Activated T-cell treated with anti-CD3 and anti-CD28 coated beads for 4 hours (primary cell): Measurements from ENCODE around the gene PPP4R4.
A peak's percentile ranks its signal among the peaks of the same experiment; 100 is the strongest.

Source experiments
- DNase-seq: peaks from one replicate; pipeline ENCODE4 v3.0.0-alpha.2; 2020

PPP4R4 gene

GRCh38 chr14:94173885-94174603, at the start of gene PPP4R4:
TSS of gene PPP4R4 (plus strand) at chr14:94174322. CDS start at chr14:94174466, 144 bp downstream.
- peak; percentile 75 for DNase-seq

GRCh38 chr14:94124582-94125377, 49.3 kb upstream of the PPP4R4 start:
- no peak for DNase-seq

GRCh38 chr14:94125659-94126418, 48.3 kb upstream of the PPP4R4 start:
- DNase-seq = no peak

GRCh38 chr14:94126419-94126677, 47.8 kb upstream of the PPP4R4 start:
- no peak for DNase-seq

GRCh38 chr14:94126800-94127199, 47.3 kb upstream of the PPP4R4 start:
- DNase-seq = no peak

DNA sequence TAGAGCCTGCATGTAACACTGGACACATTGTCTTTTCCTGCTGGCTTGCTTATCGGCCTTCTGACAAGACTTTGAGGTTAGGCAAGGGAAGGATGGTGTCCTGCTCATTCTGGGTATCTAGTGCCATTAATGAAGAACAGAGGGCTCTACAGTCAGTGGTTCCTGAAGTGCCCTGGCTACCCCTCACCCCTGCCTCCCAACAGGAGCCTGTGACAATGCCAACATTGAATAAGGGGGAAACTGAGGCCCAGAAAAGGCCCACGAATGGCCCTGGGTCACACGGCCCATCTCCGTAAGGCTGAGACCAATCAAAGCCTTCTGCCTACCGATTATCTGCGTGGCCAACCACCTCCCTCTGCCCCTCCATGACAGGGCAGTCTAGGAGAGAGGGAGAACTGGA, 46.8 kb upstream of the PPP4R4 start:
- no peak for DNase-seq

- DNase-seq = no peak
These were observed 45.8 kb upstream of the PPP4R4 start for GRCh38 chr14:94128216-94128839.

DNA sequence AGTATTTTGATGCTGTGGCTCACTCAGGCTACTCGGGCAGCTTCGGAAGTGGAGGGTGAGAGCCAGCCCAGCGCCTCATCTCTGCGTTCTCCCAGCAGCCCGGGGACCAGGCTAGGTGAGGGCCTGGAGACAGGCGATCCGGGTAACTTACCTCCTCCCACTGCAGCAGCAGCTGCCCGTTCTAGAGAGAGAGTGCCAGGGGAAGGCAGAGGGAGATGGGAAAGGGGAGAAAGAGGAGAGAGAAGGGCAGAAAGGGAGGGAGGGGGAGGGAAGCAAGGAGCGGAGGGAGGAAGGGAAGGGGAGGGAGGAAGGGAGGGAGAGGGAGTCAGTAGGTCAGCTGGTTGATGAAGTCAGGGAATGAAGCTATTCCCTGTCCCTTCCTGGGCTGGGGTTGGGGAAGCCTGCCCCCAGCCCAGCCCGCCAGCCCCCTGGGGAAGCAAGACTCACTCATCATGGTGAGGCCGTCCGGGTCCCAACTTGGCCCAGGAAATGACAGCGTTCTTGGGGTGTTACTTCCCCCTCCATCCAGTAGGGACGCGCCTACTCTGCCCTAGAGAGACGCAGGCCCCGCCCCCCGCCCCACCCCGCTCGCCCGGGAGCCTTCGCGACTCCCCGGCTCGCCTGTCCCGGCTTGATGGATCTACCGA, 44.9 kb upstream of the PPP4R4 start, which contains the start of gene IFI27L2:
IFI27L2 (minus strand) TSS at position 494 of the 647 bp plus-strand sequence; CDS start at position 454, 40 bp downstream.
- DNase-seq = peak; percentile 37

DNA sequence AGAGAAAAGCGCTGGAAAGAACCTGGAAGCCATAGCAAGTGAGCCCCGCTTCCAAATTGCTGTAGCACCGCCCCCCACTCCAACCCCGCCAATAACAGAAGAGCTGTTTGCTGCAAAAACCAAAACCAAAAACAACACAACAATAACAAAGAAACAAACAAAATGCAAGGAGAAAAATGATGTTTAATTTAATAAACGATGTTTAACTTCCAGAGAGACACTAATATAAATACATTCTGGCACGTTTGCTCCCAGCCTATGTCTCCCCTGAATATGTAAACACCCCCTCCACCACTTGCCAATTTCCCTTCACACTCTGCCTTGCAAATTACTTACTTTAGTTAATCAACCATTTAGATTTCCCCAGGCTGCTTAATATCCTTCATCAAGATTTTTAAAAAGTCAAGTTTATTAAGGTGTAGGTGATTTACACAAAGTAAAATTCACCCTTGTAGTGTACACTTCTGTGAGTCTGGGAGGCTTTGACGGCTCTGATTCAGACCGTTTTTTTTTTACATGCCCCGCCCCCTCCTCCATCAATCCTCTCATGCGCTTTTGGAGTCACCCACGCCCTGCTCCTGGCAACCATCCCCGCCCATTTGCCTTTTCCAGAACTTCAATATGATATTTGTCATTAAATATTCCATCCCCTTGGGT, 44.2 kb upstream of the PPP4R4 start:
- peak; percentile 6 for DNase-seq

GRCh38 chr14:94132285-94132887, 41.7 kb upstream of the PPP4R4 start:
- peak; percentile 58 for DNase-seq

DNA sequence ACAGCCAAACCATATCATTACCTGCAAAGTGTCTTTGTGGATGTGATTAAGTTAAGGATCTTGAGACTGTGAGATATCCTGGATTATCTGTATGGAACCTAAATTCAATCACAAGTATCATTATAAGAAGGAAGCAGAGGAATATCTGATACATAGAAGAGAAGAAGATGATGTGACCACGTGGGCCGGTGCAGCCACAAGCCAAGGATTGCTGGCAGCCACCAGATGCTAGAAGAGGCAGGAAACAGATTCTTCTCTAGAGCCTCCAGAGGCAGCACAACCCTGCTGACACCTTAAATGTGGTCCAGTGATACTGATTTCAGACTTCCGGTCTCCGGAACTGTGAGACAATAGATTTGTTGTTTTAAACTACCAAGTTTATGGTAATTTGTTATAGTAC, 38.6 kb upstream of the PPP4R4 start:
- DNase-seq = no peak

GRCh38 chr14:94136575-94137331, 37.4 kb upstream of the PPP4R4 start:
- peak; percentile 86 for DNase-seq

DNA sequence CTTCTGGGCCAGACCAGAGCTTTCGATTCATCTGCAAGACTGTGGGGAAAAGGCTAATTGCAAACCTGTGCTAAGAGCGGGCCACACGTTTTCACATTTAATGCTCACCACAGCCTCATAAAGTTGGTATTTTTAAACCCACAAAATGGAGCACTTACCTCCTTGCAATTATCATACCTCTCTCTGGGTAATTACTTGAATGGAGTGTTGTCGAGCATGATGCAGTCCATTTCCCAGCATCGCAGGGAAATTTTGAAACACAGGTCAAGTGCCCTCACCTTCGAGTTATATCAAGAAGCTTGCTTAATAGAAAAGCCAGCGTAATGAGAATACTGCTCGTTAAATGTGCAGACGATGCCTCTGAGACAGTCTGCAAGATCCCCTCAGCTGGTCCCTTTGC, 35.9 kb upstream of the PPP4R4 start:
- DNase-seq = no peak

- no peak for DNase-seq
These were observed 35.1 kb upstream of the PPP4R4 start for GRCh38 chr14:94139006-94139405.

DNA sequence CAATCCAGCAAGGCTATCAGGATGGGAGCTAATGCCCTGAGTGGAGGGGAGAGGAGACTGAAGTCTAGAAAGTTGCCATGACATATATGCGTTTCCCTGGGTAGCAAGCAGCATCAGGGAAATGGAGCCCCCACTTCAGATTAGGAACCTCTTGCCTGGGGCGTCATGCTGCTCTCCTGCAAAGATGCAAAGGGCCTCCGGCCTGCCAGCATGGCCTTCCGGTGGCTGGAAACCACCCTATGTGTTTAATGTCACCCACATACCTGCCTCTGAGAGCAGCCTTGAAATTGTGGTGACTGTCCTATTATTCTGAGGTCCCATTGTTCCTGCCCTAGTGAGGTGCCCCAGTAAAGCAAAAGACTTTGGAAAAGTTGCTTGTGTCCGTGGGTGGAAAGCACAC, 34.7 kb upstream of the PPP4R4 start:
- DNase-seq = no peak

DNA sequence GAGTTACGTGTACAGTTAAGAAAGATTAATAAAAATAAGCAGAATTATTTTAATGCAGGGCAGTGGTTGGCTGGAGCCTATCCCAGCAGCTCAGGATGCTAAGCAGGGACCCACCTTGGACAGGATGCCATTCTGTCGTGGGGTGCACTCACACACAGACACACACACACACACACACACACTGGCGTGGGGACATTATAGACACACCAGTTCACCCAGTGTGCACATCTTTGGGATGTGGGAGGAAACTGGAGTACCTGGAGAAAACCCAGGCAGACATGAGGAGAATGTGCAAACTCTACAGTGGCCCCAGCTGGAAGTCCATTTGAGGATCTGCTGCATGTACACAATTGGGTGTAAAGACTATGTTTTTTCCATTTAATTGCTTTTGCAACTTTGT, 31.9 kb upstream of the PPP4R4 start:
- no peak for DNase-seq

GRCh38 chr14:94142836-94143235, 31.3 kb upstream of the PPP4R4 start:
- DNase-seq = no peak

GRCh38 chr14:94143239-94143638, 30.9 kb upstream of the PPP4R4 start:
- no peak for DNase-seq

DNA sequence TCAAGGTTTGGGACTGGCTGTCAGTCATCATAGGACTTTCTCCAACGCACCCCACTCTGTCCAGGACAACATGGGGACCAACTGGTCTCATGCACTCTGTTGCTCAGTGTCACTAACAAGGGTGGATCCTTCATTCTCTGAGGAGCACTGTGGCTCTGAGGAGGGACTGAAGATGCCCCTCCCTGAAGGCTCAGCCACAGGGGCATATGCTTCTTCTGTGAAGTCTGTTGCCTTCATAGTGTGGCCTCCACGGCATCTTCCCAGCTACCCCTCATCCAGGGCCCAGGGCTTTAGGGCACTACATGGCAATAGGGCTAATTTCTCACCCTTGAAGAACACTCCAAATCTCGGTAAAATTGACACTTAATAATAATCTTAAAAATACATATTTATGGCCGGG, 30.4 kb upstream of the PPP4R4 start:
- no peak for DNase-seq

- DNase-seq = no peak
These were observed 29.4 kb upstream of the PPP4R4 start for GRCh38 chr14:94144765-94145164.
